ENCODE data around the gene JADE1.

DNA sequence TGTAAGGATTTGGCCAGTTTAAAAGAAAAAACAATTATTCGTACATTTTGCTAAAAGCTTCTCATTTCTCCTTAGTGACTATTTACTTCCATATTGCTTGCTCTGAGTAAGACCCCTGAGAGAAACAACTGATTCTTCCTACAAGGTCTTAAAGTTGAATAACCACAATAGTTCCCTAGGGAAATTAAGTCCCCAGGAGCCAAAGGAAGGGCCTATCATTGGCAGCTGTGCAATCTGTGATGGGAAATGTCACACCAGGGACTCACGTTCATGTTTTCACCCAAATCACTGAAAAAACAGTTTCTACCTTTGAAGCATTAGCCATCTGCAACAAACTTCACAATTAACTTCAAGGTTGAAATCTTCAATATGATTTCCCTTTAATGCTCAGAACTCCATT, 66.7 kb downstream of the JADE1 start:
- TF ChIP-seq, protein P1, sequence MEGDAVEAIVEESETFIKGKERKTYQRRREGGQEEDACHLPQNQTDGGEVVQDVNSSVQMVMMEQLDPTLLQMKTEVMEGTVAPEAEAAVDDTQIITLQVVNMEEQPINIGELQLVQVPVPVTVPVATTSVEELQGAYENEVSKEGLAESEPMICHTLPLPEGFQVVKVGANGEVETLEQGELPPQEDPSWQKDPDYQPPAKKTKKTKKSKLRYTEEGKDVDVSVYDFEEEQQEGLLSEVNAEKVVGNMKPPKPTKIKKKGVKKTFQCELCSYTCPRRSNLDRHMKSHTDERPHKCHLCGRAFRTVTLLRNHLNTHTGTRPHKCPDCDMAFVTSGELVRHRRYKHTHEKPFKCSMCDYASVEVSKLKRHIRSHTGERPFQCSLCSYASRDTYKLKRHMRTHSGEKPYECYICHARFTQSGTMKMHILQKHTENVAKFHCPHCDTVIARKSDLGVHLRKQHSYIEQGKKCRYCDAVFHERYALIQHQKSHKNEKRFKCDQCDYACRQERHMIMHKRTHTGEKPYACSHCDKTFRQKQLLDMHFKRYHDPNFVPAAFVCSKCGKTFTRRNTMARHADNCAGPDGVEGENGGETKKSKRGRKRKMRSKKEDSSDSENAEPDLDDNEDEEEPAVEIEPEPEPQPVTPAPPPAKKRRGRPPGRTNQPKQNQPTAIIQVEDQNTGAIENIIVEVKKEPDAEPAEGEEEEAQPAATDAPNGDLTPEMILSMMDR (IDR thresholded peaks at IDR 0.05) = no peak
- TF ChIP-seq POLR2AphosphoS5 (IDR thresholded peaks at IDR 0.05; ENCODE audit: low read depth, low read length) = no peak
- no peak for TF ChIP-seq EP300 (IDR thresholded peaks at IDR 0.05; ENCODE audit: borderline replicate concordance in 1 of 2, low read depth in 1 of 2, low read length in 1 of 2)
- no peak for TF ChIP-seq RCOR1 (IDR thresholded peaks at IDR 0.05; ENCODE audit: low read length)
- no peak for TF ChIP-seq CHD2 (IDR thresholded peaks at IDR 0.05; ENCODE audit: low read length, partially characterized antibody)
- TF ChIP-seq, protein P2, sequence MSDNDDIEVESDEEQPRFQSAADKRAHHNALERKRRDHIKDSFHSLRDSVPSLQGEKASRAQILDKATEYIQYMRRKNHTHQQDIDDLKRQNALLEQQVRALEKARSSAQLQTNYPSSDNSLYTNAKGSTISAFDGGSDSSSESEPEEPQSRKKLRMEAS (IDR thresholded peaks at IDR 0.05; ENCODE audit: low read depth) = no peak
- TF ChIP-seq SMC3 (IDR thresholded peaks at IDR 0.05; ENCODE audit: low read depth, low read length) = no peak

Data from SK-N-SH (cell line).